ENCODE data around the gene CZIB. TPM values are rescaled to one million over a fixed set of nuclear protein-coding genes. Genes with fewer than 3 reads are reported as not detected.

CZIB gene
- total and polyA plus RNA-seq, 2 of the 8 experiments (the other 6 are each of a cell fraction or from before 2014, with no cell fraction given), result 46.5 to 48.0 TPM

- TF ChIP-seq CHD7 (IDR thresholded peaks at IDR 0.05; ENCODE audit: insufficient replicate concordance, low read length) (no peak), KDM4A (IDR thresholded peaks at IDR 0.05; ENCODE audit: low read depth, low read length, severe bottlenecking) (no peak), POU5F1 (IDR thresholded peaks at IDR 0.05; ENCODE audit: low read depth, low read length) (no peak), CHD1 (IDR thresholded peaks at IDR 0.05; ENCODE audit: low read depth, low read length) (no peak), JUND (IDR thresholded peaks at IDR 0.05; ENCODE audit: low read length) (no peak), CTBP2 (IDR thresholded peaks at IDR 0.05; ENCODE audit: borderline replicate concordance, insufficient read depth, insufficient read length, low read length) (no peak), POLR2AphosphoS5 (IDR thresholded peaks at IDR 0.05; ENCODE audit: low read depth, low read length) (no peak), RXRA (IDR thresholded peaks at IDR 0.05; ENCODE audit: insufficient read depth, low read depth, low read length) (no peak), CEBPB (IDR thresholded peaks at IDR 0.05; ENCODE audit: low read depth, low read length) (no peak), SRF (IDR thresholded peaks at IDR 0.05; ENCODE audit: low read depth, low read length) (no peak)
Observed at GRCh38 chr1:53264048-53264447, 43.6 kb upstream of the CZIB start (continued).
